Loucy (cell line): Measurements from ENCODE around the gene SHB.

Experiments
- EZH2phosphoT487 ChIP-seq: fragments of 200-600 bp; IDR thresholded peaks from 2 replicates; pipeline ENCODE4 v1.6.1; 2018; ENCODE audit warnings: antibody characterized with exemption, mild to moderate bottlenecking, moderate library complexity, borderline replicate concordance
- TF ChIP-seq, protein P1 (sequence below): fragments of 200-600 bp; sonication (generic); conservative IDR thresholded peaks from 2 replicates; pipeline ENCODE4 v1.5.1; 2014; ENCODE audit warnings: mild to moderate bottlenecking, antibody characterized with exemption, low read length

DNA sequence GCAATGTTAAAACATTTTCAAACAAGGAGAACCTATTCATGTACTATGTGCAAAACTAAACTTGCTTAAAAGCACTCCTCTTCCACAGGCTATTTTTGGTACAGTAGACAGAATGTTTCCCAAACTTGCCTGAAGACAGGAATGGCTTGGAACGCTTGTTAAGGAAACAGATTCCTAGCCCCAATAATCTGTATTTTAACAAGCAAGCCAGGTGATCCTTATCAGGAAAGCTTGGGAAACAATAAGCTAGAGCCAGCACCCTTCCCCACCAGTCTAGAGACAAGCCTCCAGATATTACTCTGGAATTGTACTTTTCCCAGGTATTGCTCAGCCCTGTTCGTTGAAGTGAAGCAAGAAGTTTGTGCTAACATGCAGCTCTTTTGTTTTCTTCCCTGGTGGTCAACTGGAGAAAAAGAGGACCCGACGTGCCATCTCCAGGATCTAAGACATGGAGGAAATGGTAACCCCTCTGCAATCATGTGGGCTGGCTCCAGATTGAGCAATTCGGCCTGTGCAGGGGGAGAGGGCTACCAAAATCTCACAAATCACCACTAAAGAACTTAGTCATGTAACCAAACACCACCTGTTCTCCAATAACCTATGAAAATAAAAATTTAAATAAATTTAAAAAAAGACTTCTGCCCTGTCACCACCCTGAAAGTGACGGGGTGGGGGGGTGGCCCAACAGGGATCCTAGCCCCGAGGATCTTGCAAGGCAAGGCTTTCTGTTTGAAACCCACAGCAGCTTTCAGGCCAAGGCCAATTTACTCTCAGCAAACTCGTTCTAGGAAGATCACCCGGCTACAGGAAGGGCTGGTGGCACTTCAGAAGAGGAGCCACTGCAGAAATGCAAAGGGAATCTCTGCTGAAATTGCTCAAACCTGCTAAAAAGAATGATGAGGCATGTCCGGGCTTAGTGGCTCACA, 48.6 kb downstream of the SHB start:
- TF ChIP-seq, protein P1, sequence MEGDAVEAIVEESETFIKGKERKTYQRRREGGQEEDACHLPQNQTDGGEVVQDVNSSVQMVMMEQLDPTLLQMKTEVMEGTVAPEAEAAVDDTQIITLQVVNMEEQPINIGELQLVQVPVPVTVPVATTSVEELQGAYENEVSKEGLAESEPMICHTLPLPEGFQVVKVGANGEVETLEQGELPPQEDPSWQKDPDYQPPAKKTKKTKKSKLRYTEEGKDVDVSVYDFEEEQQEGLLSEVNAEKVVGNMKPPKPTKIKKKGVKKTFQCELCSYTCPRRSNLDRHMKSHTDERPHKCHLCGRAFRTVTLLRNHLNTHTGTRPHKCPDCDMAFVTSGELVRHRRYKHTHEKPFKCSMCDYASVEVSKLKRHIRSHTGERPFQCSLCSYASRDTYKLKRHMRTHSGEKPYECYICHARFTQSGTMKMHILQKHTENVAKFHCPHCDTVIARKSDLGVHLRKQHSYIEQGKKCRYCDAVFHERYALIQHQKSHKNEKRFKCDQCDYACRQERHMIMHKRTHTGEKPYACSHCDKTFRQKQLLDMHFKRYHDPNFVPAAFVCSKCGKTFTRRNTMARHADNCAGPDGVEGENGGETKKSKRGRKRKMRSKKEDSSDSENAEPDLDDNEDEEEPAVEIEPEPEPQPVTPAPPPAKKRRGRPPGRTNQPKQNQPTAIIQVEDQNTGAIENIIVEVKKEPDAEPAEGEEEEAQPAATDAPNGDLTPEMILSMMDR: no peak
- TF ChIP-seq EZH2phosphoT487: no peak
